ENCODE measurements around the gene ARHGAP29.

Gene ARHGAP29

DNA sequence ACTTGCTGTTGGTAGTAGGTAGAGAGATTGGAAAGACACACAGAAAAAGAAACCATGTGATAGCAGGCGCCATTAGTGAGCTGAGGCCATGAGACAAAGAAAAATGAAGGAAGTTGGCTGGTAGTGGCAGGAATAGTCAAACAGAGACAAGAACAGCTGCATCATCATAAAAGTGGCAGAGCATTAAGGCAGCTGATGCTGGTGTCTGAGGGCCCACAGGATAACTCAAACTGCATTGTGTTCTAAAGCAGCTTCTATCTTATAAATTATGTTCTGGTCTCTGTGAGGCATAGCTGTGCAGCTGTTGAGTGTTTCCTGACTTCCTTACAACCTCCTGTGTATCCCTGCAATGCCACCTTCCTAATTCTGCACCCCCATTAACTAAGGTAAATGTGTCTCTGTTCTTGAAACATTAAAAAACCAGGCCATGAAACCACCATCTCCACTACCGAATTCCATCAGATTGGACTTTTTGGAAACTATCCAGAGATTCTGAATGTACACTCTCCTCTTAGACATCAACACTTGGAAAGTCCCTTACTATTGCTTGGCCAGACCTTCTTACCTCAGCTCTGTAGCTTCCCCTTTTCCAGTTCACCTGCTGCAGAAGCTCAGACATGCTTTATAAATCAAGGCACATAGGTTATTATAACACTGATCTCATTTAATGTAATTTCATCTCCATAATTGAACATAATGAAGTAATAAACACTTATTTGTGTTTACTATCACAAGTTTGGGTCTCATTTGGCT is 23.4 kb upstream of the ARHGAP29 start:
- DNase-seq: no peak

- DNase-seq: no peak
These were observed 22.4 kb upstream of the ARHGAP29 start for GRCh38 chr1:94259635-94260289.

DNA sequence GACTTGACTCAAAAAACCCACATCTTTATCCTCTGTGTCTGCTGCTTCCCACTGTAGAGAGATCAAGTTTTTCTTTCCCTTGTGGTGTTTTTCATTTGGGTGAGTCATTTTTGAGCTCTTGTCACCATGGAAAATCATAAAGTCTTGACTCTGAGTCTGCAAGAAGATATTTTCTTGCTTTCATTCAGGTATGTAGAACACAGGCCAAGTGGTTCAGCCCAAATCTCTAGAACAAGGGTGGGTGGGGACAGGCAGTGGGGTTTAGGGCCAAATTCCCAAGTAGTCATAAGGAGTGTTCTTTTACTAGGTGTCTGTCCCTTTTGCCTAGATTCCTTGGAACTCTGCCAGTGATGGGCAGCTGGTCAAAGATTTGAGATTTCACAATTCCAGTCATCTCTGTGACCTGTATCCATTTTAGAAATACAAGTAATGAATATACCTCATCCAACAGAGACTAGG is 21.5 kb upstream of the ARHGAP29 start:
- no peak for DNase-seq

DNA sequence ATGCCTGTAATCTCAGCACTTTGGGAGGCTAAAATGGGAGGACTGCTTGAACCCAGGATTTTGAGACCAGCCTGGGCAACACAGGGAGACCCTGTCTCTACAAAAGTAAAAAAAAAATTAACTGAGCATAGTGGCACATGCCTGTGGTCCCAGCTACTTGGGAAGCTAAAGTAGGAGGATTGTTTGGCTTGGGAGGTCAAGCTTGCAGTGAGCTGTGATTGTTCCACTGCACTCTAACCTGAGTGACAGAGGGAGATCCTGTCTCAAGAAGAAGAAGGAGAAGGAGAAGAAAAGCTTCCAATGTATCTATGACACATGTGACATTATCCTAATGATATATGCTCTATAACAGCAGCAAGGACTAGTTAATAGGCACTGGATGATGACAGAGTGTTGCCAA is 20.1 kb upstream of the ARHGAP29 start:
- no peak for DNase-seq

- no peak for DNase-seq
These were observed 18.1 kb upstream of the ARHGAP29 start for GRCh38 chr1:94255476-94255875.

GRCh38 chr1:94254073-94254810 is 16.9 kb upstream of the ARHGAP29 start:
- no peak for DNase-seq

GRCh38 chr1:94253456-94254017 is 16.2 kb upstream of the ARHGAP29 start:
- DNase-seq: no peak

- no peak for DNase-seq
These were observed 13.0 kb upstream of the ARHGAP29 start for GRCh38 chr1:94250341-94250740.

GRCh38 chr1:94248956-94249688 is 11.7 kb upstream of the ARHGAP29 start:
- DNase-seq: no peak

DNA sequence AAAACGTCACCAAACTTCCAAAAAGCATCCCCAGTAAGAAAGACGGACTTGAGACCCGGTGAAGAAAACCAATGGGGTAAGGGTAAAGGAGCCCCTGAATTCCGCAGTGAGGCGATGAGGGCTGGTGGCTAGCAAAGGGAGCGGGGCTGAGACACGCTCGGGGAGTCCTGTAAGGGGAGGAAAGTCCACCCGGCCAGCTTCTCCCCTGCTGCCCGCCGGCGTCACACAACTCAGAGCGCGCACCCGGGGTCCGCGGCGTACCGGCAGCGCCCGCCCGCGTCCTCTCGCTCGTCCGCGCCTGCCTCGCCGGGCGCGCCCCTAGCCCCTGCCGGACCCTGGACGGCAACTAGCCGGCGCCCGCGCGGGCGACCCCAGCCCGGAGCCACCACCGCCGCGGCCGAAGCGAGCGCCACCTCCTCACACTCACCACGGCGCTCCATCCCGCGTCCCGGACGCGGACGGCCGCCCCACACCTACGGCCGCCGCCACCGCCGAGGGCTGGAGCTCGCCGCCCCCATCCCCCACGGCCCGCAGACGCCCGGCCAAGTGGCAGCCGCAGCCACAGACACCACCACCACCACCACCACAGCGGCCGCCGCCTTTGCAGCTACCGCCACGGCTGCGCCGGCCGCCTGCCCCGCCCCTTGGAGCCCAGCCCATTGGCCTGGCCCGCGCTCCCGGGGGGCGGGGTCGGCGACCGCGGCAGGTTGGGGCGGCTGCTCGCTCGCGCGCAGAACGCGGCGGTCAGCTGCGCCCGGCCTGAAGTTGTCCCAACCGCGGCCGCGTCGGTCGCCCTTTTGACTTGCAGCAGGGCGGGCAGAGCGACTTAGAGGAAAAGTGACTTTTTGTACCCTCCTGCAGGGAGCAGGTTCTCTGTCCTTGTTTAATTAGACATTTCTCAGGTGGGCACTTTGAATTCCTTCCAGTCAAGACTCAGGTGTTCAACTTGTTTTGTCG is 10.0 kb upstream of the ARHGAP29 start:
- peak in 1 of 5 donors; percentile 12 for DNase-seq

DNA sequence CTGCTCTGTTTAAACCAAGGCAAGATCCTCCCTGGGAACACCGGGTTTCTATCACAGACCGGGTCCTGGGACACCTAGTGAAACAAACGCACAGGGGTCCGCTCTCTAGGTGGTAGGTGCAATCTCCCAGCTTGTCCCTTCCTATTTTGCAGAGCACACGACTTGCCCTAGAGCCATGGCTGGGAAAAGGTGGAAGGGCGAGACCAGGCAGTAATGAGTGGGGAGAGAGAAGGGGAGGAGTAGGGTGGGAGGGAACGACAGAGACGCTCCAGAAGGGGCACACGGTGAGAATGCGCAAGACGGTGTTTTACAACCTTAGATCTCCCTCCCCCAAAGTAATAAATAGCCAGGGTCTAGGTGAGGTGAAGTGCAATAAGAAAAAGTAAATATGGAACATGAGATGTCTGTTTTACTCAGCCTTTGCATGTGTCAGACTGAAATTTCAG is 9.3 kb upstream of the ARHGAP29 start:
- no peak for DNase-seq

DNA sequence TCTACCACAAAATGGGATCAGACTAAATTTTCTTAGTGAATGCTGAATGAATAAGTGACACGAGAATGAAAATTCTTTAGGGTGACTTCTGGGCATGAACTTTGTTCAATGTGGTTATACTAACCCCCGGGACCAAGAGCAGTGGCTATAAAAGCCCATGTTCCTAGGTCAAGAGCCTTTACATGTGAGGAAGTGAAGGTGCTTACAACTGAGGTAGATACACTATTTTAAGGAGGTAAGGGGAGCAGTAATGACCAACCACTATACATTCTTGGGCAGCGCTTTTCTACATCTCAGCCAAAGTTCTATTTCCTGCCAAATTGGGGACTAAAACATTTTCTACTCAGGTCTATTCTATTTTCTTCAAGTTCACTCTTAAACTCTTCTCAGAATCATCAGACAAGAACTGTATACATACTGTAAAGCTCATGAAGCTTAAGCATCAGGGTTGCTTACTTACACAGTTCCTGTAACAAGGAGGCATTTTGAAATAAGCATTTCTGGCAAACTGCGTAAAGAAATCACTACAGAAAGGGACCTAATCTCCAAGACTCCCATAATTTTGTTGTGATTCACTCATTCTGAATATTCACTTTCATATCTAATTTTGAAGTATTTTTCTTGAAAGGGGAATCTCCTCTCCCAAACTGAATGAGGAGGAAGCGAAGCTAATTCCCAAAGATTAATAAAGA is 8.5 kb upstream of the ARHGAP29 start:
- DNase-seq: no peak

GRCh38 chr1:94244816-94245215 is 7.4 kb upstream of the ARHGAP29 start:
- no peak for DNase-seq

- DNase-seq: no peak
These were observed 6.3 kb upstream of the ARHGAP29 start for GRCh38 chr1:94243665-94244064.

- DNase-seq: no peak
These were observed 3.4 kb upstream of the ARHGAP29 start for GRCh38 chr1:94240822-94241221.

- no peak for DNase-seq
These were observed 2.4 kb upstream of the ARHGAP29 start for GRCh38 chr1:94239796-94240195.

GRCh38 chr1:94239051-94239450 is 1.7 kb upstream of the ARHGAP29 start:
- no peak for DNase-seq

GRCh38 chr1:94236630-94237290 is 624 bp downstream of the ARHGAP29 start:
- DNase-seq: no peak

GRCh38 chr1:94236013-94236491 is 1.3 kb downstream of the ARHGAP29 start:
- DNase-seq: no peak

All from T-helper 1 cell (primary cell).